Neural cell (in vitro differentiated cells): ENCODE data around the gene GRIN3B.

Experiments used
- CTCF ChIP-seq: fragments of 450-650 bp; IDR thresholded peaks from 2 replicates; pipeline ENCODE4 v1.5.1; 2014; ENCODE audit warnings: antibody characterized with exemption, mild to moderate bottlenecking, moderate library complexity; ENCODE audit not compliant: poor library complexity, severe bottlenecking
- EP300 ChIP-seq: fragments of 450-650 bp; conservative IDR thresholded peaks from 2 replicates; pipeline ENCODE4 v1.6.1; 2014; ENCODE audit warnings: antibody characterized with exemption, mild to moderate bottlenecking, moderate library complexity; ENCODE audit not compliant: poor library complexity, severe bottlenecking
- POLR2AphosphoS5 ChIP-seq: IDR thresholded peaks from 2 replicates; pipeline ENCODE4 v1.6.1; 2012

- TF ChIP-seq EP300, result no peak
- no peak for TF ChIP-seq POLR2AphosphoS5
- TF ChIP-seq CTCF, result no peak
These were observed 48.9 kb downstream of the GRIN3B start for GRCh38 chr19:1049106-1049505.
